ENCODE results near the gene RBBP8NL. TPM values are rescaled to one million over a fixed set of nuclear protein-coding genes. Genes with fewer than 3 reads are reported as not detected.
"Not testable (repeated sequence)": the region's sequence is repeated elsewhere in the genome, so short reads cannot be mapped to it uniquely, and the experiment has no call there.

The RBBP8NL gene
- total RNA-seq, 2 experiments from 2014 or later, result not detected

- H3K9me3 ChIP-seq (ENCODE audit: control insufficient read depth in 1 of 2, insufficient read depth in 1 of 2, low read length in 2 of 2), result peaks cover 0 to 6% of the 10 kb centered on the region in 2 experiments
- no peak overlapping the region for H3K27ac ChIP-seq (ENCODE audit: low read depth in 1 of 2, low read length in 2 of 2)
- H3K27me3 ChIP-seq (ENCODE audit: control insufficient read depth in 1 of 2, insufficient read depth in 2 of 2, low read length in 2 of 2), result peaks cover 0 to 7% of the 10 kb centered on the region in 2 experiments
- POLR2A ChIA-PET, result no interaction called here
- Mint-ChIP-seq H3K4me3 (no peak overlapping the region), H3K27ac (no peak overlapping the region), H3K36me3 (ENCODE audit: low read depth) (no peaks in the 10 kb centered on the region), H3K4me1 (ENCODE audit: low read depth) (no peaks in the 10 kb centered on the region), H3K9me3 (no peaks in the 10 kb centered on the region), H3K27me3 (peaks cover 9% of the 10 kb centered on the region)
- CTCF ChIA-PET, result no interaction called here
- intact Hi-C loops (cut with DNase I, micrococcal nuclease), result no loop called here
- ATAC-seq (ENCODE audit: poor library complexity), result no peak
- H3K36me3 ChIP-seq (ENCODE audit: insufficient read depth, low read length), result no peaks in the 10 kb centered on the region
- no peak for TF ChIP-seq CTCF (IDR thresholded peaks at IDR 0.05)
- no peak for DNase-seq
- no peak overlapping the region for H3K4me3 ChIP-seq (ENCODE audit: low read length)
- H3K4me1 ChIP-seq (ENCODE audit: insufficient read depth, low read length), result no peaks in the 10 kb centered on the region
These were observed 624 bp downstream of the RBBP8NL start for GRCh38 chr20:62426699-62427131.

- H3K4me3 Mint-ChIP-seq; H3K27ac ChIP-seq (ENCODE audit: low read depth in 1 of 2, low read length in 2 of 2); H3K9me3 ChIP-seq (ENCODE audit: control insufficient read depth in 1 of 2, insufficient read depth in 1 of 2, low read length in 2 of 2); H3K4me3 ChIP-seq (ENCODE audit: low read length); H3K9me3 Mint-ChIP-seq; POLR2A ChIA-PET; H3K4me1 Mint-ChIP-seq (ENCODE audit: low read depth); H3K27me3 ChIP-seq (ENCODE audit: control insufficient read depth in 1 of 2, insufficient read depth in 2 of 2, low read length in 2 of 2); H3K27ac Mint-ChIP-seq; H3K27me3 Mint-ChIP-seq; intact Hi-C loops (cut with DNase I, micrococcal nuclease); H3K36me3 Mint-ChIP-seq (ENCODE audit: low read depth); H3K36me3 ChIP-seq (ENCODE audit: insufficient read depth, low read length); H3K4me1 ChIP-seq (ENCODE audit: insufficient read depth, low read length); DNase-seq; CTCF ChIA-PET; ATAC-seq (ENCODE audit: poor library complexity): not testable (repeated sequence)
These were observed 1.3 kb downstream of the RBBP8NL start for GRCh38 chr20:62426059-62426348.

- H3K36me3 Mint-ChIP-seq (ENCODE audit: low read depth), result no peaks in the 10 kb centered on the region
- ChIA-PET CTCF (no interaction called here), POLR2A (no interaction called here)
- no peaks in the 10 kb centered on the region for H3K27me3 Mint-ChIP-seq
- no peak overlapping the region for H3K27ac ChIP-seq (ENCODE audit: low read depth in 1 of 2, low read length in 2 of 2)
- H3K9me3 ChIP-seq (ENCODE audit: control insufficient read depth in 1 of 2, insufficient read depth in 1 of 2, low read length in 2 of 2), result peaks cover 0 to 13% of the 10 kb centered on the region in 2 experiments
- no peak overlapping the region for H3K27ac Mint-ChIP-seq
- DNase-seq (no peak), ATAC-seq (ENCODE audit: poor library complexity) (no peak)
- H3K9me3 Mint-ChIP-seq, result no peaks in the 10 kb centered on the region
- H3K27me3 ChIP-seq (ENCODE audit: control insufficient read depth in 1 of 2, insufficient read depth in 2 of 2, low read length in 2 of 2), result peaks cover 0 to 7% of the 10 kb centered on the region in 2 experiments
- H3K4me3 Mint-ChIP-seq, result no peak overlapping the region
- H3K4me1 ChIP-seq (ENCODE audit: insufficient read depth, low read length), result no peaks in the 10 kb centered on the region
- no peaks in the 10 kb centered on the region for H3K36me3 ChIP-seq (ENCODE audit: insufficient read depth, low read length)
- H3K4me1 Mint-ChIP-seq (ENCODE audit: low read depth), result no peaks in the 10 kb centered on the region
- no peak for TF ChIP-seq CTCF (IDR thresholded peaks at IDR 0.05)
- no peak overlapping the region for H3K4me3 ChIP-seq (ENCODE audit: low read length)
- intact Hi-C loops (cut with DNase I, micrococcal nuclease), result no loop called here
These were observed 1.9 kb downstream of the RBBP8NL start for GRCh38 chr20:62425281-62426058.

All from CD4-positive, alpha-beta T cell (primary cell).